HEK293 (cell line): ENCODE data around the gene GNAI2.

ENCODE experiments used
- SP7 ChIP-seq: fragments of 450-650 bp; formaldehyde crosslinking; IDR thresholded peaks from 2 replicates; pipeline ENCODE4 v1.5.1; 2016; ENCODE audit warnings: missing biosample characterization, missing genetic modification characterization
- ZNF560 ChIP-seq: fragments of 450-650 bp; formaldehyde crosslinking; IDR thresholded peaks from 2 replicates; pipeline ENCODE4 v1.5.1; 2017; ENCODE audit warnings: missing biosample characterization, missing genetic modification characterization, borderline replicate concordance
- TF ChIP-seq, protein P1 (sequence below): IDR thresholded peaks from 2 replicates; pipeline ENCODE4 v1.6.1; 2011; ENCODE audit warnings: mild to moderate bottlenecking, low read depth, low read length, borderline replicate concordance

DNA sequence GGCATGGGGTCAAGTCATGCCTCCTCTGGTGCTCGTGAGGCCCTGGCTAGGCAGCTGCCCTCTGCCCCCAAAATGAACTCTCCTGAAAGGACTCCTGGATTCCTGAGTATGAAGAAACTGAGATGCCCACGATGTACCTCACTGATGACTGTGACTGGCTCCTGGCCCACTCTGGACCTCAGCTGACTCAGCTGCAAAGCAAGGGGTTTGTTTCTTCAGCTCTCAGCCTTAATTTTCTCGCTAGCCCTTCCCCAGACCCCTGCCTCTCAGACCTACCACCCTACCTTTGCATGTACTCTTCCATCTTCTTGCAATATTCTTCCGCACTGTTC is 5.2 kb upstream of the GNAI2 start:
- TF ChIP-seq ZNF560 (no peak), SP7 (tag by site-specific recombination) (no peak)
- TF ChIP-seq, protein P1, sequence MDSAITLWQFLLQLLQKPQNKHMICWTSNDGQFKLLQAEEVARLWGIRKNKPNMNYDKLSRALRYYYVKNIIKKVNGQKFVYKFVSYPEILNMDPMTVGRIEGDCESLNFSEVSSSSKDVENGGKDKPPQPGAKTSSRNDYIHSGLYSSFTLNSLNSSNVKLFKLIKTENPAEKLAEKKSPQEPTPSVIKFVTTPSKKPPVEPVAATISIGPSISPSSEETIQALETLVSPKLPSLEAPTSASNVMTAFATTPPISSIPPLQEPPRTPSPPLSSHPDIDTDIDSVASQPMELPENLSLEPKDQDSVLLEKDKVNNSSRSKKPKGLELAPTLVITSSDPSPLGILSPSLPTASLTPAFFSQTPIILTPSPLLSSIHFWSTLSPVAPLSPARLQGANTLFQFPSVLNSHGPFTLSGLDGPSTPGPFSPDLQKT: no peak
